IMR-90 (cell line): Measurements from ENCODE around the gene HEPACAM. TPM values are rescaled to one million over a fixed set of nuclear protein-coding genes. Genes with fewer than 3 reads are reported as not detected.

Experiments
- polyA plus RNA-seq, 3 experiments: library from polyadenylated mRNA; depleted of rRNA; stranded (reverse); fragments of >200 nt; gene quantifications; 2 replicates each; pipeline ENCODE4 v1.2.3, GENCODE V29; 2012; ENCODE audit warnings: low replicate concordance in 1 of 3
- total RNA-seq: library from RNA; depleted of rRNA; stranded (reverse); fragments of >200 nt; gene quantifications from 2 replicates; pipeline ENCODE4 v1.2.3, GENCODE V29; 2012; rRNA removed

The HEPACAM gene
- total and polyA plus RNA-seq, 2 of the 4 experiments (the other 2 are of a cell fraction): 0.09 to 0.18 TPM

Other genes starting within 250 kb of the HEPACAM start
- gene NRGN, start 196.1 kb downstream of the HEPACAM start, total RNA-seq: 0.54 and 0.83 TPM in 2 replicates
- 24.8 and 27.8 TPM in 2 replicates for gene NRGN, start 196.1 kb downstream of the HEPACAM start, polyA plus RNA-seq (2012; rRNA removed)
- not detected in 2 replicates for gene VSIG2, start 183.8 kb downstream of the HEPACAM start, total RNA-seq
- gene VSIG2, start 183.8 kb downstream of the HEPACAM start, polyA plus RNA-seq (2012; rRNA removed): not detected in 2 replicates
- gene ESAM, start 173.8 kb downstream of the HEPACAM start, total RNA-seq: under 0.01 TPM in 1 of 2 replicates, not detected in the other
- gene ESAM, start 173.8 kb downstream of the HEPACAM start, polyA plus RNA-seq (2012; rRNA removed): 0.12 and 0.20 TPM in 2 replicates
- 5.0 and 6.4 TPM in 2 replicates for gene MSANTD2, start 135.6 kb downstream of the HEPACAM start, total RNA-seq
- gene MSANTD2, start 135.6 kb downstream of the HEPACAM start, polyA plus RNA-seq (2012; rRNA removed): 4.8 and 6.0 TPM in 2 replicates
- gene ROBO3, start 70.6 kb downstream of the HEPACAM start, total RNA-seq: 10.3 and 12.0 TPM in 2 replicates
- gene ROBO3, start 70.6 kb downstream of the HEPACAM start, polyA plus RNA-seq (2012; rRNA removed): 54.1 and 64.5 TPM in 2 replicates
- 0.56 and 0.72 TPM in 2 replicates for gene ROBO4, start 38.2 kb downstream of the HEPACAM start, total RNA-seq
- gene ROBO4, start 38.2 kb downstream of the HEPACAM start, polyA plus RNA-seq (2012; rRNA removed): 0.82 and 1.4 TPM in 2 replicates
- not detected in 2 replicates for gene HEPN1, start 16.8 kb downstream of the HEPACAM start, total RNA-seq
- not detected in 2 replicates for gene HEPN1, start 16.8 kb downstream of the HEPACAM start, polyA plus RNA-seq (2012; rRNA removed)
- 2.0 and 2.5 TPM in 2 replicates for gene CCDC15, start 18.2 kb upstream of the HEPACAM start, total RNA-seq
- gene CCDC15, start 18.2 kb upstream of the HEPACAM start, polyA plus RNA-seq (2012; rRNA removed): 0.69 and 1.1 TPM in 2 replicates
- 0.72 and 0.83 TPM in 2 replicates for gene SLC37A2, start 127.3 kb upstream of the HEPACAM start, total RNA-seq
- 1.1 and 1.5 TPM in 2 replicates for gene SLC37A2, start 127.3 kb upstream of the HEPACAM start, polyA plus RNA-seq (2012; rRNA removed)
- 19.4 and 24.4 TPM in 2 replicates for gene TMEM218, start 175.6 kb upstream of the HEPACAM start, total RNA-seq
- 17.7 and 23.0 TPM in 2 replicates for gene TMEM218, start 175.6 kb upstream of the HEPACAM start, polyA plus RNA-seq (2012; rRNA removed)
- gene PKNOX2, start 228.7 kb upstream of the HEPACAM start, total RNA-seq: 0.72 and 1.1 TPM in 2 replicates
- 1.7 and 2.3 TPM in 2 replicates for gene PKNOX2, start 228.7 kb upstream of the HEPACAM start, polyA plus RNA-seq (2012; rRNA removed)